GM10266 (cell line): ENCODE measurements around the gene CD63.
A peak's percentile ranks its signal among the peaks of the same experiment; 100 is the strongest.

Source experiments
- DNase-seq: peaks from one replicate; pipeline ENCODE4 v3.0.0; 2012; ENCODE audit errors: extremely low spot score
- TF ChIP-seq, protein P1 (sequence below): IDR thresholded peaks from 2 replicates; pipeline ENCODE4 v1.5.1; 2012; ENCODE audit warnings: mild to moderate bottlenecking, low read depth; ENCODE audit not compliant: control insufficient read depth, insufficient read depth; ENCODE audit errors: missing control alignments

Gene CD63

DNA sequence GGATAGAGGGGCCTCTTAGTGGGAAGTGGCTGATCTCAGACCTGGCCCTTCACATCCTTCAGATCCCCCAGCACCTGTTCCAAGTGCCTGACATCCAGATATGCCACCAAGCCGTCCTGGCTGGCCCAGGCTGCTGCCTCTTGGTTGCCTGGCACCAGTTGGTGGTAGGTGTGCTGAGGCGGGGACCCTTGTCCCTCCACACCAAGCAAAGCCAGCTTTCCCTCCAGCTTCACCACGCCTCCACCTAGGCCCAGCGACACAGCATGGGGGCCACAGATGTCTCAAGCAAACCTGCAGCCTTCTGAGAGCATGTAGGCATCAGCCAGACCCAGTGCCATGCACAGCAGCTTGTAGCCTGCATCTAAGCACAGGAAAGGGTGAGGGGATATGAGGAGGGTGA, 3.5 kb upstream of the CD63 start:
- TF ChIP-seq, protein P1, sequence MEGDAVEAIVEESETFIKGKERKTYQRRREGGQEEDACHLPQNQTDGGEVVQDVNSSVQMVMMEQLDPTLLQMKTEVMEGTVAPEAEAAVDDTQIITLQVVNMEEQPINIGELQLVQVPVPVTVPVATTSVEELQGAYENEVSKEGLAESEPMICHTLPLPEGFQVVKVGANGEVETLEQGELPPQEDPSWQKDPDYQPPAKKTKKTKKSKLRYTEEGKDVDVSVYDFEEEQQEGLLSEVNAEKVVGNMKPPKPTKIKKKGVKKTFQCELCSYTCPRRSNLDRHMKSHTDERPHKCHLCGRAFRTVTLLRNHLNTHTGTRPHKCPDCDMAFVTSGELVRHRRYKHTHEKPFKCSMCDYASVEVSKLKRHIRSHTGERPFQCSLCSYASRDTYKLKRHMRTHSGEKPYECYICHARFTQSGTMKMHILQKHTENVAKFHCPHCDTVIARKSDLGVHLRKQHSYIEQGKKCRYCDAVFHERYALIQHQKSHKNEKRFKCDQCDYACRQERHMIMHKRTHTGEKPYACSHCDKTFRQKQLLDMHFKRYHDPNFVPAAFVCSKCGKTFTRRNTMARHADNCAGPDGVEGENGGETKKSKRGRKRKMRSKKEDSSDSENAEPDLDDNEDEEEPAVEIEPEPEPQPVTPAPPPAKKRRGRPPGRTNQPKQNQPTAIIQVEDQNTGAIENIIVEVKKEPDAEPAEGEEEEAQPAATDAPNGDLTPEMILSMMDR, result no peak
- no peak for DNase-seq

DNA sequence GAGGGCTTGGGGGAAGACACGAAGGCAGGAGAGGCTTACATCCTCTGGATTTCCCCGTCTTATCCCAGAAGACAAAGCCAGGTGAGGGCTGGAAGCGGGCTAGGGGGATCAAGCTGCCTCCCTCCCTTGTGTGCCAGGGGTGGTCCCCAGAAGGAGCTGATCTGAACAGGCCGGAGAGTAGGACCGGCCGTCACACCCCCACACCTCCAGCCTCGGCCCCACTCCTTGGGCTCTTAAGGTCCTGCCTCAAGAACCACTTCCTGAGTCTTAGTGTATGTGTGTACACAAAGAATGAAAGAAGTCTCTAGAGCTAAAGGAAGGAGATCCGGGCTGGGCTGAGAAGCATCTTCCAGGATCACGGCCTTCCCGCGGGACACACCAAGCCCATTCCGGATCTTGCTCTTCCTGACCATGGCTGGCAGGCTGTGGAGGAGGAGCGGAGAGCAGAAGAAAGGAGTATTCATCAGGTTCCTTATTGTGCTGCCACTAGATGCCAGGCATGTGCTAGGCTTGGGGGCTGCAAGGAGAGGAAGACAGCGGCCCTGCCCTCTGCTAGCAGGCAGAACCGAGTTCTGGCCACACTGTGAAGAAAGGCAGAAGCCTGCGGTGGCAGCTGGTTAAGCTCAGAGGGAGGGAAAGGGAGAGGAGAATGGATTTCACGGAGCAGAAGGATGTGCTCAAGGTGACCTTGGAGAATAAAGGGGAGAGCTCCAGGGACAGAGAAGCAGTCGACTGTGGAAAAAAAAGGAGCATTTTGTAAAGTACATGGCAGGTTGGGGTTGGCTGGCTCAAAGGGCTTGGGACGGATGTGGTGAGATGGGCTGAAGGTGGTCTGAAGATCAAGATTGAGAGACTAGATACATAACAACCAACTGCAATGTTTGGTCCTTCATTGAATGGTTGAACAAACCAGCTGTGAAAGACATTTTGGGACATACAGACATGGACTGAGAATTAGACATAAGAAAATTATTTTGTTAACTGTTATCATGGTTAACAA, 1.3 kb upstream of the CD63 start:
- peak; percentile 68 for DNase-seq

GRCh38 chr12:55728186-55728938, 447 bp downstream of the CD63 start:
- DNase-seq, result no peak
- TF ChIP-seq, protein P1, result no peak

More for the DNA sequence above, 1.3 kb upstream of the CD63 start:
- TF ChIP-seq, protein P1, result peak; percentile 13

- TF ChIP-seq, protein P1, result no peak
- no peak for DNase-seq
These were observed 1.1 kb downstream of the CD63 start for GRCh38 chr12:55727643-55728185.

DNA sequence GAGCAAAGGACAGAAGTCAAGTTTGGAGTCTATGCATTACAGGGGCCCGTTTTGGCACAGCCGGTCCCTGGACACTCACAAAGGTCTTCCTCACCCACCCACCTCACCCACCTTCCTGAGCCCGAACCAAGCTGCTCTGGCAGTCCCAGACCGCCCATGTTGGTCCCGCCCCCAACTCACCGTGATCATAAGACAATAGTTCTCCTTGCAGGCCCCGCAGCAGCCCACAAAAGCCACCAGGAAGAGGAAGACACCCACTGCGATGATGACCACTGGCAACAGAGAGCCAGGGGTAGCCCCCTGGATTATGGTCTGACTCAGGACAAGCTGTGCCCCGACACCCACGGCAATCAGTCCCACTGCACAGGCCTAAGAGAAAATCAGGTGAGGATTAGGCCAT, 1.8 kb downstream of the CD63 start:
- DNase-seq, result no peak
- TF ChIP-seq, protein P1, result no peak

- DNase-seq, result no peak
- TF ChIP-seq, protein P1, result no peak
These were observed 3.3 kb downstream of the CD63 start for GRCh38 chr12:55725556-55725955.
